ACC112 (cell line): ENCODE measurements around the gene KLHDC8A.
"Not testable (repeated sequence)": the region's sequence is repeated elsewhere in the genome, so short reads cannot be mapped to it uniquely, and the experiment has no call there.

Source experiments
- H2AFZ ChIP-seq: fragments of 200-600 bp; sonication (generic); one replicate; pipeline ENCODE4 v1.6.0; 2017; ENCODE audit warnings: antibody characterized with exemption, low read length; ENCODE audit not compliant: unreplicated experiment
- H3K27ac ChIP-seq: fragments of 200-600 bp; sonication (generic); 2 replicates; pipeline ENCODE4 v1.5.1; 2014; ENCODE audit warnings: low read depth, mild to moderate bottlenecking, antibody characterized with exemption, low read length, moderate library complexity
- H3K27me3 ChIP-seq: fragments of 200-600 bp; sonication (generic); 2 replicates; pipeline ENCODE4 v1.6.1; 2014; ENCODE audit warnings: mild to moderate bottlenecking, antibody characterized with exemption, low read length, moderate library complexity, mixed read lengths; ENCODE audit not compliant: insufficient read depth
- H3K36me3 ChIP-seq: fragments of 200-600 bp; sonication (generic); 2 replicates; pipeline ENCODE4 v1.6.1; 2016; ENCODE audit warnings: mild to moderate bottlenecking, antibody characterized with exemption, low read length, moderate library complexity, mixed read lengths; ENCODE audit not compliant: insufficient read depth
- H3K4me1 ChIP-seq: fragments of 200-600 bp; sonication (generic); one replicate; pipeline ENCODE4 v1.6.1; 2016; ENCODE audit warnings: low read length, mixed read lengths; ENCODE audit not compliant: insufficient read depth, unreplicated experiment, control insufficient read depth
- H3K4me3 ChIP-seq: fragments of 200-600 bp; sonication (generic); 2 replicates; pipeline ENCODE4 v1.5.1; 2014; ENCODE audit warnings: mild to moderate bottlenecking, low read depth, low read length
- H3K79me2 ChIP-seq: fragments of 200-600 bp; sonication (generic); one replicate; pipeline ENCODE4 v1.6.0; 2016; ENCODE audit warnings: low read length; ENCODE audit not compliant: control insufficient read depth, unreplicated experiment, insufficient read depth

Gene KLHDC8A

DNA sequence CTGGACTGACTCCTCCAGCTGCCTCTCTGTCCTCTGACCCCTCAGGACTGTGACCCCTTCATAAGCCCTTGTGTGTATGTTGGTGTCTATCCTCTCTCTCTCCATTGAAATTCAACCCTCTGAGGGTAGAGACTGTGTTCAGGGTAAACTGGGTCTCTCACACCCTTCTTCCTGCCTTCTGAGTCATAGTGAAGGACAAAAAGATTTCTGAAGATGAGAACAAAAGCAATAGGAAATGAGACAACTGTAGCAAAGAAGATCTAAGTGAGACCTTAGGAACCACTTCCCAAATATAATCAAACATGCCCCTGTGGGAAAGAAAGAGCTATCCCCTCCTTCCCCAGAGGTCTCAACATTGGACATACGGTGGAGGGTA is 52.0 kb downstream of the KLHDC8A start:
- Histone ChIP-seq H3K36me3 (peaks cover 16% of the 10 kb centered on the region; the same call in 1 of the 2 replicates), H3K4me3 (no peak overlapping the region), H3K27me3 (no peaks in the 10 kb centered on the region), H3K27ac (peak overlapping the region; percentile 51), H2AFZ (no peak overlapping the region), H3K79me2 (no peaks in the 10 kb centered on the region), H3K4me1 (peaks cover 34% of the 10 kb centered on the region)

DNA sequence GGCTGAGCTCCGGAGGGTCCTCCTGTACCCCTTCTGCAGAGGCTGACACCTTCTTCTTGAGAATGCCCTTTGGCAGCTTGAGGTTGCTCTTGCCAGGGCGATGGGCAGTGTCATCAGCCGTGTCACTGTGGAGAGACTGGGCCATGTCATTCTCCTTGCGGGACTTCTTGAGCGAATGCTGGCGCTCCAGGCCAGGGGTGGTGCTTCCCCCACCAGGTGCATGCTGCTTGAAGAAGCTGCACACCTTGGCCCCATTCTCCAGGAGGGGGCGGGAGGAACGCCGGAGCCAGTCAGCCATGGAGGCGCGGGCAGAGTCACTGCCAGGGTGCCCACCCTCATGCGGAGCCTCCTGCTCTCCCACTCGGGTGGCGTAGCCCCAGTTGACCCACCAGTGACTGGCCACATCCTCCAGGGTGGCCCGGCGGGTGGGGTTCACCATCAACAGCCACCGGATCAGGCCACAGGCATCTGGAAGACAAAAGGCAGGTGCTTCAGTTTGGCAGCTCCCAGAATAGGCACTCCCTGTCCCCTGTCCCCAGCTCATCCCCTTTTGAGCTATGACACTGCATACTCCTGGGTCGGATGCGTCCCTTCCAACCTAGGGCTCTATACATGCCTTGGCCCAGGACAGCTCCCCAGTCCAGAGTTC is 52.6 kb downstream of the KLHDC8A start:
- H3K79me2 ChIP-seq: no peaks in the 10 kb centered on the region
- peak overlapping the region; percentile 51 for H3K27ac ChIP-seq
- no peak overlapping the region for H3K4me3 ChIP-seq
- no peaks in the 10 kb centered on the region for H3K27me3 ChIP-seq
- H3K36me3 ChIP-seq: peaks cover 12% of the 10 kb centered on the region; the same call in 1 of the 2 replicates
- H2AFZ ChIP-seq: no peak overlapping the region
- peaks cover 34% of the 10 kb centered on the region for H3K4me1 ChIP-seq

DNA sequence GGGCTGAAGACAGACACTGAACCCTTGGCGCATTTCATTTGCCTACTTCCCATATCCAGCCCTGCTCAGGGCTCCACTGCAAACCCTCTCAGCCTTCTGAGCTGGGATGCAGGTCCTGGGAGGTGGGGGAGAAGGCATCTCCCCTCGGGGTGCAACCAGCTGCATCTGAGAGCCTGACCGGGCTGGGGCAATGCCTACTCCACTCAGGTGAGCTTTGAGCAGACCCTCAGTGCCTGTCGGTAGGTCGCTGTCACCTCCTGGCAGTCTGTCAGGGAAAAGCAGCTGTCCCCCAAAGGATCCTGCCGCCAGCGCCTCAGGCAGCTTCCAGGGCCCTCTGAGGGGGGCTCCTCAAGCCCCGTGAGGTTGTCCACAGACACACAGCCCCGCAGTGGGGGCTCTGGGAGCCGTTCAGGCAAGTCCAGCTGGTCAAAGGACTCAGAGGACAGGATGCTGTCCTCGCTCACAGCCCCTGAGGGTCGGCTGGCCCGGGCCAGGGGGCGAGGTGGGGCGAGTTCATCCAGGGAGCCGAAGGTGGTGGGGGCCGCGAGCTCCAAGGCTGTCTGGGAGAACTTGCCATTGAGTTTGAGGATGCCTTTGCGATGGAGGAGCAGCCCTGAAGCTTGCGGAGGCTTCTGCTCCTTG is 53.4 kb downstream of the KLHDC8A start:
- Histone ChIP-seq H3K36me3 (peaks cover 5% of the 10 kb centered on the region; the same call in 1 of the 2 replicates), H3K4me1 (peaks cover 41% of the 10 kb centered on the region), H3K79me2 (no peaks in the 10 kb centered on the region), H2AFZ (no peak overlapping the region), H3K27ac (no peak overlapping the region), H3K27me3 (no peaks in the 10 kb centered on the region), H3K4me3 (no peak overlapping the region)

DNA sequence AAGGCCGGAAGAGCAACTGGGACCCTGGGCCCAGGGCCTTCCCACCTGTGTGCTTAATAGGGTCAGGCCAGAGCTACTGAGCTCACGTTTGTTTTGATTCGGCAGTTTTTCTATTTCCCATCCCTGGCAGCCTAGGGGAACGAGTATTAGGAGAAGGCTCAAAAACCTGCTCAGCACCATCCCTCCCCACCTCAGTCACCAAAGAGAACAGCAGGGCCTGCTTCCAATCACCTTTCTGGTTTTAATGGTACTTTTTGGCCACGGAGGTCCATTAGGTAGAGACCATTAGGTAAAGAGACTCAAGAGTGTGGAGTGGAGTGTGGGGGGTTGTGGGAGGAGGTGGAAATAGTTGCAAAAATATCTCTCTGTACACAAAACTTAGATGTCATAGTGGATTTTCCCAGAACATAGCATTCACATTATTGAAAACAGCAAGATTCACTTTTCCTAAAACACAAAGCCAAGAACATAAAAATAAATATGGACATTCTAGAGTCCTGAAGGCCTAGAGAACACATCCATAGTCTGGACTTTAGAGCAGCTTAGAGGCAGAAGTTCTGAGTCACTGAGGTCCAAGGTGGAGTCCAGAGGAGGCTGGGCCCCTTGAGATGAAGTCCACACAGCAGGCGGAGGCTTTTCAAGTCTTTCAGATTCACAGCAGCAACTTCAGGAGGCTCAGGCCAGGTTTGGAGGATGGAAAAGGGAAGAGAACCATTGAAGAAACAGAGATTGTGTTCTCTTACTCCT is 54.7 kb downstream of the KLHDC8A start:
- H2AFZ ChIP-seq: no peak overlapping the region
- H3K27ac ChIP-seq: peak overlapping the region; percentile 90
- no peak overlapping the region for H3K4me3 ChIP-seq
- H3K27me3 ChIP-seq: no peaks in the 10 kb centered on the region
- peaks cover 55% of the 10 kb centered on the region for H3K4me1 ChIP-seq
- no peaks in the 10 kb centered on the region for H3K36me3 ChIP-seq
- no peaks in the 10 kb centered on the region for H3K79me2 ChIP-seq

DNA sequence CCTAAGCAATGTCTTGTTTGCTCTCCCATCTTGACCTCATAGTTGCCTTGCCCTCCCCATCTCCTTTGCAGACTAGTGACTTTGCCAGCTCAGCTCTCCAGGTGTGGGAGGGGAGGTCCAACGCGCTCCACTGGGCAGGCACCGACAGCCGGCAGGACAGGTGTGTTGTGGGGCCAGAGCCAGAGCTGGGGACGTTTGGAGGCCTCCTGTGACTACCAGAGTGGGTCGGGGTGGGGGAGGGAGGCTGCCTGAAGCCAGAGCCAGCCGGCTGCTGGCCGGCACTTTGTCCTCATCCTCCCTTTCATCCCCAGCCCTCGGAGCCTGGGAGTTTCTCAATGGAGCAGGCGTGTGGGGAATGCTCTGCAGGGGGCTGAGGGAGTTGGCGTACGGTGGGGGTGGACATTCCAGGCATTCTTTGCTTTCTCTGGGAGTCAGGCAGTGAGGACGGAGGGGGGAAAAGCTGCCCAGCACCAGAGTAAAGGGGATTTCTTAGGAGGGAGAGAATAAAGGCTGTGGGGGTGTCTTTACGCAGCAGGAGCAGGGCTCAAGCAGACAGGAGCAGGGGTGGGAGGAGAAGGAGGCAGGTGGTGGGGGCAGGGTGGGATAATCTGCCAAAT is 55.4 kb downstream of the KLHDC8A start:
- peaks cover 55% of the 10 kb centered on the region for H3K4me1 ChIP-seq
- no peak overlapping the region for H2AFZ ChIP-seq
- peak overlapping the region; percentile 90 for H3K27ac ChIP-seq
- no peaks in the 10 kb centered on the region for H3K36me3 ChIP-seq
- no peak overlapping the region for H3K4me3 ChIP-seq
- H3K27me3 ChIP-seq: no peaks in the 10 kb centered on the region
- no peaks in the 10 kb centered on the region for H3K79me2 ChIP-seq

DNA sequence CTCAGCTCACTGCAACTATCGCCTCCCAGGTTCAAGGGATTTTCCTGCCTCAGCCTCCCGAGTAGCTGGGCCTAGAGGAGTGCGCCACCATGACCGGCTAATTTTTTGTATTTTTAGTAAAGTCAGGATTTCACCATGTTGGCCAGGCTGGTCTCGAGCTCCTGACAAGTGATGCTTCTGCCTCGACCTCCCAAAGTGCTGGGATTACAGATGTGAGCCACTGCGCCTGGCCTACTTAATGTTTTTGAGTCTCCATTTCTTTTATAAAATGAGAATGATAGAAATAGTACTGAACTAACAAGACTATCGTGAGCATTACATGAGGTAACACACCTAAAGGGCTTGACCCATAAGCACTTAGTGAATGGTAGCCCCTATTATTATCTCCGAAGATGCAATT is 56.6 kb downstream of the KLHDC8A start:
- Histone ChIP-seq H3K4me3 (no peak overlapping the region), H3K4me1 (peaks cover 57% of the 10 kb centered on the region), H3K79me2 (no peaks in the 10 kb centered on the region), H2AFZ (no peak overlapping the region), H3K27ac (peak overlapping the region; percentile 90), H3K27me3 (no peaks in the 10 kb centered on the region), H3K36me3 (no peaks in the 10 kb centered on the region)

DNA sequence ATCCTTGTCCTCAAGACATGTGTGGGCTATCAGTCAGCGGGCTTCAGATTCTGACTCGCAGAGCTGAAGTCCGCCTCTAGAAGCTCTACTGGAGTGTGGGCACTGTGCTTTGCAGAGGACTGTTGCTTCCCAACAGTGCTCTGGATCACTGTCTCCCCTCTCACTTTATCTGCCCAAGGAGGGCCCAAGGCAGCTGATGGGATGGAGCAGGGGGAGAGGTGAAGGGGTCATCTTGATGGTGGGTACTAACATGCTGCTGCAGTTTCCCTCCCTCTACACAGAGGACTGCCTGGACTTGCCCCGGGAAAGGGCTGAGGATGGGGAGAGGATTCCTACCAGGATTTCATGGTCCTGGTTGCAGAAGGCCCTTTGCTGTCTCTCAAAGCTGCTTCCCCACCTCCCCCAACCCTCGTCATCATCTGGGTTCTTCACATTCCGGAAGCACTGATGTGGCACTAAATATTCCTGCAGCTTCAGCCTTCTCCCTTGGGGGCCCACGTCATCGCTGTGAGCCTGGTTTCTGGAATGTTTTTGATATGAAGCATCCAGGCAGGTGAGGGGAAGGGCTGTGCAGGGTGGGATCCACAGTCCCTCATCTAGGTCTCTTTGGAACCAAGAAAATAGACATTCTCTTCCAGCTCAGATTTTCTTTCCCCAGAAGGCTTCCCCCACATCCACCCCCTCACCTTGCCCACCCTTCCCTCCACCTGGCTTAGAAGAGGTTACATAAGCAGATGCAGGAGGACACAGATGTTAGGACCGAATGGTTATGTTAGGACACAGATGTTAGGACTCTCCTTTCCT is 58.3 kb downstream of the KLHDC8A start:
- Histone ChIP-seq H3K79me2 (no peaks in the 10 kb centered on the region), H3K4me3 (peak overlapping the region; percentile 52; the same call in 1 of the 2 replicates), H3K36me3 (no peaks in the 10 kb centered on the region), H2AFZ (peak overlapping the region; percentile 23), H3K27me3 (no peaks in the 10 kb centered on the region), H3K27ac (peak overlapping the region; percentile 96), H3K4me1 (peaks cover 66% of the 10 kb centered on the region)

DNA sequence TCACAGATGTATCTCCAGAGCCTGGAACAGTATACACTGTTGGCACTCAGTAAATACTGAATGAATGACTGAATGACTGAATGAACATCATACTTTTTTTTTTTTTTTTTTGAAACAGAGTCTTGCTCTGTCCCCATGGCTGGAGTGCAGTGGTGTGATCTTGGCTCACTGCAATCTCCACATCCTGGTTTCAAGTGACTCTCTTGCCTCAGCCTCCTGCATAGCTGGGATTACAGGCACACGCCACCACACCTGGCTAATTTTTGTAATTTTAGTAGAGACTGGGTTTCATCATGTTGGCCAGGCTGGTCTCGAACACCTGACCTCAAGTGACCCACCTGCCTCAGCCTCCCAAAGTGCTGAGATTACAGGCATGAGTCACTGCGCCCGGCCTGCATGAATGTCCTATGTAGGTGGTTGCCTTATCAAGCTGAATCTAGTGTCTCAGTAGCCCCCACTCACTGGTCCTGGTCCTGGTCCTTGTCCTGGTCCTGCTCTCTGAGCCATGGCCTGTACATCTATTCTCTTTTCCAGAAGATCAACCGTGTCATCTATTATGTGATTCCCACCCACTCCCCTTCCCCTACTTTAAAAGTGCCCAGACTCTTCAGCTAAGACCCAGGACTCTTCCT is 59.1 kb downstream of the KLHDC8A start:
- peak overlapping the region; percentile 96 for H3K27ac ChIP-seq
- H3K4me1 ChIP-seq: peaks cover 69% of the 10 kb centered on the region
- not testable (repeated sequence) for H3K36me3 ChIP-seq, H3K27me3 ChIP-seq, H3K79me2 ChIP-seq
- peak overlapping the region; percentile 23 for H2AFZ ChIP-seq
- H3K4me3 ChIP-seq: peak overlapping the region; percentile 52; the same call in 1 of the 2 replicates

DNA sequence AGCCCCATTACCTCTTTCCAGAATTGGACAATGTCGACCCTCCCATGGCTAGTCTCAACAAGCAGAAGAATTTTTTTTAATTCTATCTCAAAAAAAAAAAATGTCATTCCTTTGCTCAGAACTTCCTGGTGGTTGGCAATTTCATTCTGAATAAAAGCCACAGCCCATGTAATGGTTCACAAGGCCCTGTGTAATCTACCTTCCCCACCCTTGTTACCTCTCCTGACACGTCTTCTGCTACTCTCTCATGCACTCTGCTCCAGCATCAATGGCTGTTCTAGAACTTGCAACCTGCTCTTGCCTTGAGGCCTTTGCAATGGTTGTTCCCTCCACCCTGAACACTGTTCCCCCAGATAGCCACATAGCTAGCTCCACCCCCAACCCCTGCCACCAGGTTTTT is 60.6 kb downstream of the KLHDC8A start:
- Histone ChIP-seq H3K36me3 (no peaks in the 10 kb centered on the region), H2AFZ (no peak overlapping the region), H3K4me1 (peaks cover 56% of the 10 kb centered on the region), H3K27me3 (no peaks in the 10 kb centered on the region), H3K4me3 (no peak overlapping the region), H3K27ac (0 out of 2 replicates have a peak overlapping the region, but pooled peaks have one; percentile 9), H3K79me2 (no peaks in the 10 kb centered on the region)
